HG03575 (cell line): Measurements from ENCODE around the gene TNFRSF6B.
"Not testable (repeated sequence)": the region's sequence is repeated elsewhere in the genome, so short reads cannot be mapped to it uniquely, and the experiment has no call there.

Source experiments
- ATAC-seq: cut with Tn5 transposase; IDR thresholded peaks from one replicate; pipeline ENCODE4 v1.9.1; 2021; ENCODE audit not compliant: unreplicated experiment, insufficient number of reproducible peaks, low FRiP score; ENCODE audit errors: extremely low read depth

Gene TNFRSF6B

GRCh38 chr20:63703976-63704748 is 7.7 kb downstream of the TNFRSF6B start:
- no peak for ATAC-seq

GRCh38 chr20:63704749-63705117 is 8.3 kb downstream of the TNFRSF6B start:
- ATAC-seq, result no peak

GRCh38 chr20:63705232-63706026 is 9.0 kb downstream of the TNFRSF6B start:
- no peak for ATAC-seq

- ATAC-seq, result no peak
These were observed 9.7 kb downstream of the TNFRSF6B start for GRCh38 chr20:63706027-63706695.

GRCh38 chr20:63706852-63707557 is 10.6 kb downstream of the TNFRSF6B start:
- ATAC-seq, result no peak

- no peak for ATAC-seq
These were observed 11.3 kb downstream of the TNFRSF6B start, which contains the start of the genes ARFRP1 and ZGPAT for GRCh38 chr20:63707558-63708300. ARFRP1 (minus strand) TSS chr20:63707976; CDS start chr20:63707091, 885 bp downstream. ZGPAT (plus strand) TSS chr20:63708039; CDS start chr20:63708581, 542 bp downstream.

GRCh38 chr20:63708301-63709148 is 12.1 kb downstream of the TNFRSF6B start:
- no peak for ATAC-seq

GRCh38 chr20:63709149-63709527 is 12.7 kb downstream of the TNFRSF6B start:
- ATAC-seq, result no peak

- no peak for ATAC-seq
These were observed 14.7 kb downstream of the TNFRSF6B start for GRCh38 chr20:63711085-63711645.

- no peak for ATAC-seq
These were observed 15.7 kb downstream of the TNFRSF6B start for GRCh38 chr20:63712191-63712590.

GRCh38 chr20:63714858-63715257 is 18.4 kb downstream of the TNFRSF6B start:
- no peak for ATAC-seq

GRCh38 chr20:63718996-63719395 is 22.5 kb downstream of the TNFRSF6B start:
- no peak for ATAC-seq

- not testable (repeated sequence) for ATAC-seq
These were observed 26.6 kb downstream of the TNFRSF6B start for GRCh38 chr20:63722967-63723622.

GRCh38 chr20:63730189-63730733 is 33.8 kb downstream of the TNFRSF6B start:
- not testable (repeated sequence) for ATAC-seq

GRCh38 chr20:63731410-63731809 is 35.0 kb downstream of the TNFRSF6B start:
- ATAC-seq, result no peak
